Bronchial epithelial cell (primary cell): ENCODE results near the gene LRP2. TPM values are rescaled to one million over a fixed set of nuclear protein-coding genes. Genes with fewer than 3 reads are reported as not detected.

Experiments
- DNase-seq: peaks from one replicate; pipeline ENCODE4 v3.0.0-alpha.2; 2010; ENCODE audit warnings: low read depth
- FAIRE-seq: peaks from 2 replicates; lab custom pipeline; 2011; peaks lifted over from hg19 to GRCh38; lab: Jason Lieb, UNC
- H3K27me3 ChIP-seq: 2 replicates; pipeline ENCODE4 v1.5.1; 2011; ENCODE audit warnings: low read length; ENCODE audit not compliant: control insufficient read depth, insufficient read depth
- H3K36me3 ChIP-seq: 2 replicates; pipeline ENCODE4 v1.5.1; 2011; ENCODE audit warnings: low read length; ENCODE audit not compliant: control insufficient read depth, insufficient read depth
- H3K4me3 ChIP-seq: 2 replicates; pipeline ENCODE4 v1.5.1; 2011; ENCODE audit warnings: mild to moderate bottlenecking, low read depth, low read length, control low read depth
- total RNA-seq: library from RNA; depleted of rRNA; stranded (reverse); fragments of >200 nt; gene quantifications from 2 replicates; pipeline ENCODE4 v1.2.1, GENCODE V29; 2014
- TF ChIP-seq, protein P1 (sequence below): IDR thresholded peaks from 2 replicates; pipeline ENCODE4 v1.5.1; 2011; ENCODE audit warnings: mild to moderate bottlenecking, moderate library complexity, low read length, control low read depth, inconsistent platforms; ENCODE audit not compliant: insufficient read depth, severe bottlenecking

The LRP2 gene
- total RNA-seq, 1 donor from 2014 or later = not detected

DNA sequence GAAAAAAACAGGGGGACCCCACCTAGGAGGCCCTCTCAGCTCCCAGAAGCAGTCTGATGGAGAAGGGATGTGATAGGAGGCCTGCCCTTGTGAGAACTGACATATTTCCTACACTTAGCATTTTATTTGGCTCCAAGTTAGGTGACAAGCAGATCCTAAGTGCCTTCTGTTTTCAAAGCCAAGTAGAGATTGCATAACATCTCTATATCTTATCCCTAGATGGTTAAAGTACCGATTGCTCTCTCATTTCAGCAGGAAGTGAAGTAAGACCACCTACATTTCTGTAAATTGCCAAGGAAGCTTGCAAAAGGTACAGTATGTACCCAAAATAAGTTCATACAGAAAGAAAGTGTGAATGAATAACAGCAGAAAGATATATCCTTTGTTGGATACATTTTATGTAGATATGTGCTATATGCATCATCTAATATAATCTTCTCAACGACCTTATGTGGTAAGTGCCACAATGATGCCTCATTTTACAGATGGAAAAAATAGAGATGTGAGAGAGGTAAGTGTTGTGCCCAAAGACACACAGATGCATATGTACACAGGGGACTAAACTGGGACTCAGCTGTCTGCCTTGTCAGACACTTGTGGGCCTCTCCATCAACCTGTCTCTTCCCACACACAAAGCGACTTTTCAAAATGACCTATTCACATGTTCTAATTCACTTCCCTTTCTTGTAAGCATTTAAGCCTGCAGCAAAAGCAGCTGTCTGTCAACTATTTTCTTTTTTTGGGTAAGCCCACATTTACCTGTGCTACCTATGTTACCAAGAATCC lies 254.0 kb downstream of the LRP2 start:
- FAIRE-seq = no peak
- H3K27me3 ChIP-seq = no peaks in the 10 kb centered on the region
- H3K36me3 ChIP-seq = no peaks in the 10 kb centered on the region
- DNase-seq = no peak
- H3K4me3 ChIP-seq = no peak overlapping the region
- TF ChIP-seq, protein P1, sequence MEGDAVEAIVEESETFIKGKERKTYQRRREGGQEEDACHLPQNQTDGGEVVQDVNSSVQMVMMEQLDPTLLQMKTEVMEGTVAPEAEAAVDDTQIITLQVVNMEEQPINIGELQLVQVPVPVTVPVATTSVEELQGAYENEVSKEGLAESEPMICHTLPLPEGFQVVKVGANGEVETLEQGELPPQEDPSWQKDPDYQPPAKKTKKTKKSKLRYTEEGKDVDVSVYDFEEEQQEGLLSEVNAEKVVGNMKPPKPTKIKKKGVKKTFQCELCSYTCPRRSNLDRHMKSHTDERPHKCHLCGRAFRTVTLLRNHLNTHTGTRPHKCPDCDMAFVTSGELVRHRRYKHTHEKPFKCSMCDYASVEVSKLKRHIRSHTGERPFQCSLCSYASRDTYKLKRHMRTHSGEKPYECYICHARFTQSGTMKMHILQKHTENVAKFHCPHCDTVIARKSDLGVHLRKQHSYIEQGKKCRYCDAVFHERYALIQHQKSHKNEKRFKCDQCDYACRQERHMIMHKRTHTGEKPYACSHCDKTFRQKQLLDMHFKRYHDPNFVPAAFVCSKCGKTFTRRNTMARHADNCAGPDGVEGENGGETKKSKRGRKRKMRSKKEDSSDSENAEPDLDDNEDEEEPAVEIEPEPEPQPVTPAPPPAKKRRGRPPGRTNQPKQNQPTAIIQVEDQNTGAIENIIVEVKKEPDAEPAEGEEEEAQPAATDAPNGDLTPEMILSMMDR = no peak

DNA sequence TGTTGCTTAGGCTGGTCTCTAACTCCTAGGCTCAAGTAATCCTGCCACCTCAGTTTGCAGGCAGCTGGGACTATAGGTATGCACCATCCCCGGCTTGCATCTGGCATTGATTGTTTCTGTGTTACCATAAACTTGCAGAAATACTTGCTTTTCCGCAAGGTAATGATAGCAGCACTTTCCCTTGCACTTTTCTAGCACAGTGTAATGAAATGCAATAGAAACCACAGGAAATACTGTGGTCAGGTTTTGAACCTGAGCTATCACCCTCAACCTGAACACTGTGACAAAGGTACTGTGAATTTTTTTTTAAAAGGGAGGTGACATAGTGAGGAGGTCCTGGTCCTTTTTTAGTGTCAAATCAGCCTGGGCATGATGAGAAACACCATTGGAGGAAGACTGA lies 254.7 kb downstream of the LRP2 start:
- DNase-seq = no peak
- FAIRE-seq = peak; percentile 13
- Histone ChIP-seq H3K4me3 (no peak overlapping the region), H3K36me3 (no peaks in the 10 kb centered on the region), H3K27me3 (no peaks in the 10 kb centered on the region)
- TF ChIP-seq, protein P1 = no peak

DNA sequence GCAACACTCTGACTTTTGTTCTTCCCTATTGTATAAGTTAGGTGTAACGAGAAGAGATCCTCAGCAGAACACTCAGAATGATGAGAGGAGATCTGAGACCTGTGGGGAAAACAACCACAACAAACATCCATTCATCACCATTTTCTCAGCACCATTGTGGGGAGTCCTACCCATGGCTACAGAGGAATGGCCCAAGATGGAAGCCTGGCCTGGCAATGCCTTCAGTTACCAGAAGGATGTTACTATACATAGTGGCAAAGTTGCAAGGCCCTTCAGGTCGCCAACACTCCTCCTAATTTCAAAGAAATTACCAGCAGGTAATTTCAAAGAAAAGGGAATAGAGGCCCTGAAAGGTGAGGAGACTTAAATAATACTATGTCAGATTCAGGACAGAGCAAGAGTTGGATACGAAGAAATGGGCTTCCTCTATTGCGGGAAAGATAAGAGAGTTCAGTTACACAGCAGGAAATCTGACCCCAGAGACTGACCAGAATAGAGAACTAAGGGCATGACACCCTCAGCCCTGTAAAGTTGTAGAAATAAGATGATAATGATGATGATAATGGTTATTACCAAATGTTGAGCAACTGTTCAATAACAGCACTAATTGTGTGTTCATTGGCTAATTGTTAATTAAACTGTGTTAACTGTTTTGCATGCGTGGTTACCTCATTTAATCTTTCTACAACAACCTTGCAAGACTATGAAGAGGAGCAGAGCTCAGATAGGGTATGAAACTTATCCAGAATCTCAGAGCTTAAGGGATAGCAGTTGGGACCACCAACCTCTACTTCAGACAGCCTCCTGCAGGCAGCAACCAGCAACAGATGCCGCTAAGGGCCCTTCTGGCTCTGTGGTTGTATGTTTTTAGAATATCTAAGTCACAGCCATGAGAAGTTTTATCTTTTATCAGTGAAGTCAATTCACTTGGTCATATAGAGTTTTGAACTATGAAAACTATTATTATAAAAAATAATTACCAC lies 255.5 kb downstream of the LRP2 start:
- no peak for FAIRE-seq
- TF ChIP-seq, protein P1 = no peak
- Histone ChIP-seq H3K27me3 (no peaks in the 10 kb centered on the region), H3K36me3 (no peaks in the 10 kb centered on the region), H3K4me3 (no peak overlapping the region)
- DNase-seq = no peak

DNA sequence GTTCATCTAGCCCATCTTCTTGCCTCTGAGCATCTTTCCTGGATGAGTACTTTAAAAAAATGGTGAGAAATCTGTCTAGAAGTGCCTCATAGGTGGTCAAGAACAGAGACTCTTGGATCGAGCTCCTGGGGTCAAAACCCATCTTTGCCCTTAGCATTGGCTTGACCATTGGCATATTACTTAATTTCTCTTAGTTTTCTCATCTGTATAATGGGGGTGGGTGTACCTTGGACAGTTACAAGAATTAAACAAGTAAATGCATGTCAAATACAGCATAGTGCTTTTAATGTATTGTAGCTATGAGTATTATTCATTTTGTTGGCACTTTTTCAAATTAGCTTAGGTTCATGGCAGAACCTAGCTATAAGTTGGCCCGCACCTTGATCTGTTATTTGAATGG lies 256.2 kb downstream of the LRP2 start:
- no peak for DNase-seq
- TF ChIP-seq, protein P1 = no peak
- H3K27me3 ChIP-seq = no peaks in the 10 kb centered on the region
- H3K36me3 ChIP-seq = no peaks in the 10 kb centered on the region
- no peak overlapping the region for H3K4me3 ChIP-seq
- no peak for FAIRE-seq

DNA sequence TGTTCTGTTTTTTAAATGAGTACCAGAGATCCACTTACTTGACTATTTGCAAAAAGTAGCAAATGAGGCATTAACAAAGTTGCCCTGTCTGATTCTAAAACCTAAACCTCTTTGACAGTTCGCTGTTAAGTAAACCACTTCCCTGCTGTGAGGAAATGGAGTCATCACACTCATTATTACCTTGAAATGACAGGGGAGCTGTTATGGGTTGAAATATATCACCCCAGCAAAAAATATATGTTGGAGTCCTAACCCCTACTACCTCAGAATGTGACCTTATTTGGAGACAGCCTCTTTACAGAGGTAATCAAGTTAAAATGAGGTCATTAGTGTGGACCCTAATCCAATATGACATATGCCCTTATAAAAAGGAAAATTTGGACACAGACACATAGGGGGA lies 256.9 kb downstream of the LRP2 start:
- Histone ChIP-seq H3K36me3 (no peaks in the 10 kb centered on the region), H3K27me3 (no peaks in the 10 kb centered on the region), H3K4me3 (no peak overlapping the region)
- FAIRE-seq (no peak), DNase-seq (no peak)
- TF ChIP-seq, protein P1 = no peak
